HG02678 (cell line): ENCODE measurements around the gene STK38L.

Source experiments
- ATAC-seq: cut with Tn5 transposase; IDR thresholded peaks from one replicate; pipeline ENCODE4 v1.9.1; 2021; ENCODE audit warnings: mild to moderate bottlenecking, moderate library complexity; ENCODE audit not compliant: unreplicated experiment

Gene STK38L

DNA sequence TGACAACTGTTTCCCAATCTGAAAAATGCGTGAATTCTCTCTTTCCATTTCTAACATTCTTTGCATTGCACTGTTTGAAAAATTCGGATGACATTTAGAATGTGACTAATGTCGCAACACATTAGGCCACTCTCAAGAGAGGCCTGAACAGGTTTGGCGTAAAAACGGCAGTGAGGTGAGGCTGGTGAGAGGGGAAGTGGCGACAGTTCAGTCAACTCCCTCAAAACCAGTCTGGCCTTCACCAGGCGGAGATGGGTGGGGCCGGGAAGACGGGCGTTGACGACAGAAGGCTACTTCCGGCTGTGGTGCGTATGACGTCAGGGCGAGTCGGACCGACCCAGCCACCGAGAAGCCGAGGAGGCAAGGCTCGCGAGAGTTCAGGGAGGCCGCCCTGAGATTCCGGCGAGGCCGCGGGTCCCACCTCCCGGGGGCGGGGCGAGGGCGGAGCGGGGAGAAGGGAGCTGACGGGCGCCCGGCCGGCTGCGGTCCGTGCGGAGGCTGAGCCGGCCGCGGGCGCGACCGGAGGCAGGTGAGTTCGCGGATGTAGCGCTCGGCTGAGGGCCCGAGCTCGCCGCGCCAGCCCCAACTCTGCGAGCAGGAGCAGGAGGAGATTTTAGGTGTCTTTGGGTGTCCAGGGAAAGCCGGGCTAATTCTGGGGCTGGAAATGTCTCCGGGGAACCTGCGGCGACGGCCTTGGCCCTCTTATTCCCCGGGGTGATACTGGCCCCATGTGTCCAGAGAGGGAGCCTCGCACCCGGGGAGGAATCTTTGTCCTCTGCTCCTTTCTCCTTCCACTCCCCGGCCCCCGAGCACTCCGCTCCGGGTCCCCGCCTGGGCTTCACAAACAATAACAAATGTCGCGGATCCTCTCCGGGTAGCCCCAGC is at the start of gene STK38L:
TSS of gene STK38L (plus strand) at position 483 of the 885 bp plus-strand sequence. CDS start 53,435 bp downstream, outside the sequence.
- ATAC-seq, result peak; percentile 95

DNA sequence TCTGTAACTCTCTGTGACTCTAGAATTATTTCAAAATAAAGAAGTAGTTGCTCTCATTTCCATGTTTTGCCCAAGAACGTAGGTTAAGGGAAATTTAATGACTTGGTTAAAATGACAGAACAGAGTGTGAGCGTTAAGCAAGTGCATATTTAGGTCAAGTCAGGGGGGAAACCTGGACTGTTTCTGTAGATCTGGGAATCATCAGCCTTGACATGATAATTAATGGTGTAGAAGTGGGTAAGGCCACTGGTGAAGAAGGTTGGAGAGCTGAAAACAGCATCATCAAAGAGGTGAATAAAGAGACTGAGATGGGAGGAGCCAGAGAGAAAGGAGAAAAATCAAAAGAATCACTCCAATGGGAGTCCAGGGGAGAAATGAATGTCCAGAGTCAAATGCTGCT is 49.4 kb upstream of the STK38L start:
- ATAC-seq, result no peak

DNA sequence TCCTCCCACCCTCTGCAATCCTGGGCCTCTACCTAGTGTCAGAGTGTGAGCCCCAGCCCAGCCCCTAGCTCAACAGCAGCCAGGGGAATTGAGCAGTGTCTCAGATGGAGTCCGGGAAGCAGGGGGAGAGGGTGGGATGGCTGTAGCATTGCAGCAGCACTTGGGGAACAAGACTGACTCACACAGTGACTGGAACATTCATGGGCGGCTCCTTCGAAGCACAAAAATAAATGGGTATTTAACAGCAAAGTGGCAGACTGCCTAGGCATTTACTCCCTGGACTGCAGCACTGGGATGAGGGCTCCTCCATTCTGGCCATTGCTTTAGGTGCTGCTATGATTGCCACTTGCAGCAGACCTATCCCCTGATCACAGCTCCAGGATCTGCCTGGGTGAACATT is 46.0 kb upstream of the STK38L start:
- ATAC-seq, result no peak

DNA sequence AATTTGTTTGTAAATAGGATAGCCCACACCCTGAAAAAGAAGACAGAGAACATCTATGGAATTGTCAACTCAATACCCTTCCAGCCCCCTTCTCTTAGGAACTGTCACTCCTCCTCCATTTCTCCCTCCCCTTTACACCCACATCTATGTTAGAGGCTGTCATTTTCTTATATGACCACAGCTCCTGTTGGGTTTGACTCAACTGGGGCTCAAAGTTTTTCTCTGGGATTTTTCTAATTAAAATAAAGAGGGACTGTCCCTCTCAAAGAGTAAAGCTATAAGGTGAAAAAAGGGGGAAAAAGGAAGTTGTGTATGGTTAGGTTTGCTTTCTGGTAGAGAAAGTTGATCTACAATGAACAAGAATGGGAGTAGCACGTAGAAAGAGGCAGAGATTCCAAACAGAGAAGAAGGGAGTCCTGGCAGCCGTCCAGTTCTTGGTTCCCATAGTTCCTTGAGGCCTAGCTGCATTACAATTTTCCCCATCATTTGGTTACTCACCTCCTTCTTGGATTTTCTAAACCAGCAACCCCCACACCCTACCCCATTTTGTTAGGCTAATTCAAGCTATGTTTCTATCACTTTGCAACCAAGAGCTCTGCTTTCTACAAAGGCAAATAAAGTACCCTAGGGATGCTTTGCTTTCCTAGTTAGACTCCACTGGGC is 44.3 kb upstream of the STK38L start:
- no peak for ATAC-seq

GRCh38 chr12:27201169-27201568 is 42.9 kb upstream of the STK38L start:
- no peak for ATAC-seq

DNA sequence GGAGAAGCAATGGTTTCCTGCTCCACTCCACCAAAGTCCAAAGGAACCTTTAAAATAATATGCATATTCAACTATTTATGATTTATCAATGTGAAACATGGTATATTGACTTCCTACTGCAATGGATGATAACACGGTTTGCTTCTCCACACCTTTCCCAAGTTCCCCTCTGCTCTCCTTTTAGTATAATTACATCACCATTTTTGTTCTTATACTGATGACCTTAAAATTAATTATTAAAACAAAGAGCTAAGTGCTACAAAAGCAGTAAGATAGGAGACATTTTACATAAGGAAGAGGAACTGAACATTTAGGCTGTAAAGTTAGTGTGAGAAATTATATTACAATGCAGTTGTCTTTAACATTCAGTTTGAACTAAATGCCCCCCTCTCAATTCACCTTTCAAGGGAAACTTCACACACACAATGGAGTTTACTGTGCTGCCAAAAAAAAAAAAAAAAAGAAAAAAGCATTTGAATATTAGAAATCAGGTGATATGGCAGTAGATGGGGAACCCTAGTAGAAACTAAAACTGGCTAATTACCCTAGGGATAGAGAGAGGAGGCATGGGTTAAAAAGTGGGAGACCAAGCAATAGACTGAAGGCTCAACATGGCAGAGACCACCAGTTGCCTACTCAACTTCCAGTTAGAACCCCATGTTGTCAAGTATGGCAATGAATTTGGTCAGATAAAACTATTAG is 37.1 kb upstream of the STK38L start:
- no peak for ATAC-seq

DNA sequence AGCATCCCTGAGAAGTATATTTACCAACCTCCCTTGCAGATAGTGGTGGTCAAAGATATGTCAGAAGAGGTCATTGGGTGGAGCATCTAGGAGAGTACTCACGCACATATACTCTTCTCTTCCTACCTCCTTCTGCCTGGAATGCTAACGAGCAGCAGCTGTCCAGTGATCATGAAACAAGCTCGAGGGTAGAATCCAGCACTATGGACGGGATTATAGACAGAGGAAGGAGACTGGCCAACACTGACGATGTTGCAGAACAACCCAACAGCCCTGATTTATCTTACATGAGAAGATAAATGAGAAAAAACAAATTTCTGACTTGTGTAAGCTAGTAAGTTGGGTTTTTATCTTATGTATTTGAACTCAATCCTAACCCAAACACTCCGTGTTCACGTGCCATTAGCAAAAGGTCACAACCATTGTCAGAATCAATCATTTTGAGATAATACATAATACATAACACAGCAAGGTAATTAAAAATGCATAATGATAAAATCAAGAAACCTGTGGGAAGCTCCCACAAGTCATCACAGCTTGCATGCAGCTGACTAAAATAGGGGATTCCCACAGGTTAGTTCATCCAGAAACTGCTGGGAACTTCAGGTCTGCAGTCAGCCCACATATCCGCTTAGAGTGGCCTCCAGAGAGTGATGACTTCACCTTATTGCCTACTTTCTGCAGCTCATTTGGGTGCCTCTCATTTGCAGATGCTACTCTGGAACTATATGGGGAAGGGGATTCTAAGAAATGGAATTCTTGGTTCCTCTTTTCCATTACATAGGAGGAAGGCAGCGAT is 36.3 kb upstream of the STK38L start:
- ATAC-seq, result peak; percentile 85

DNA sequence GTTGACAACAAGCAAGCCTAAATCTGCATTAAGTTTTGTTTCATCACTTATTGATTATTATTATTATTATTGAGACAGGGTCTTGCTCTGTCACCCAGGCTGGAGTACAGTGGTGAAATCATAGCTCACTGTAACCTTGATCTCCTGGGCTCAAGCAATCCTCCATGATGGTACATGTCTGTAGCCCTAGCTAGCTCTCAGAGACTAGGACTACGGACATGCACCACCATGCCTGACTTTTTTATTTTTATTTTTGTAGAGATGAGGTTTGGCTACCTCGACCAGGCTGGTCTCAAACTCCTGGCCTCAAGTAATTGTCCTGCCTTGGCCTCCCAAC is 35.7 kb upstream of the STK38L start:
- peak; percentile 27 for ATAC-seq

GRCh38 chr12:27209257-27209910 is 34.7 kb upstream of the STK38L start:
- ATAC-seq, result no peak

- no peak for ATAC-seq
These were observed 33.9 kb upstream of the STK38L start for GRCh38 chr12:27210187-27210586.

- no peak for ATAC-seq
These were observed 31.2 kb upstream of the STK38L start for GRCh38 chr12:27212861-27213260.

DNA sequence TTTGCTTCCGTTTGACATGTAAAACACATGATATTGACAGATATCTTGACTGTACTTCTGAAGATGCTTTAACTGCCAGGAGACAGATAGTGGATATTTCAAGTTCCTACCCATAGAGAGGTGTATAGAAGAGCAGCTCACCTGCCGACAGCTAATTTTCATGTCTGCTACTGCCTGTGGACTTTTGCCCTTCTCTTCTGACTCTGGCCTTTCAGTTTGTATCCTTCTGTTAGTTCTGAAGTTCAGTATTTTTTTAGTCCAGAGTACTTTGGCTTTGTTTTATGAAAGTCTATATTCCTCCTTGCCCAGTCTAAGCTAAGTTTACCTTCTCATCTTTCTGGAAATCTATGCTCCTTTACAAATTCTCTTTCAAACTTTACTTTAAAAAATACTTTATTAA is 30.8 kb upstream of the STK38L start:
- ATAC-seq, result no peak

DNA sequence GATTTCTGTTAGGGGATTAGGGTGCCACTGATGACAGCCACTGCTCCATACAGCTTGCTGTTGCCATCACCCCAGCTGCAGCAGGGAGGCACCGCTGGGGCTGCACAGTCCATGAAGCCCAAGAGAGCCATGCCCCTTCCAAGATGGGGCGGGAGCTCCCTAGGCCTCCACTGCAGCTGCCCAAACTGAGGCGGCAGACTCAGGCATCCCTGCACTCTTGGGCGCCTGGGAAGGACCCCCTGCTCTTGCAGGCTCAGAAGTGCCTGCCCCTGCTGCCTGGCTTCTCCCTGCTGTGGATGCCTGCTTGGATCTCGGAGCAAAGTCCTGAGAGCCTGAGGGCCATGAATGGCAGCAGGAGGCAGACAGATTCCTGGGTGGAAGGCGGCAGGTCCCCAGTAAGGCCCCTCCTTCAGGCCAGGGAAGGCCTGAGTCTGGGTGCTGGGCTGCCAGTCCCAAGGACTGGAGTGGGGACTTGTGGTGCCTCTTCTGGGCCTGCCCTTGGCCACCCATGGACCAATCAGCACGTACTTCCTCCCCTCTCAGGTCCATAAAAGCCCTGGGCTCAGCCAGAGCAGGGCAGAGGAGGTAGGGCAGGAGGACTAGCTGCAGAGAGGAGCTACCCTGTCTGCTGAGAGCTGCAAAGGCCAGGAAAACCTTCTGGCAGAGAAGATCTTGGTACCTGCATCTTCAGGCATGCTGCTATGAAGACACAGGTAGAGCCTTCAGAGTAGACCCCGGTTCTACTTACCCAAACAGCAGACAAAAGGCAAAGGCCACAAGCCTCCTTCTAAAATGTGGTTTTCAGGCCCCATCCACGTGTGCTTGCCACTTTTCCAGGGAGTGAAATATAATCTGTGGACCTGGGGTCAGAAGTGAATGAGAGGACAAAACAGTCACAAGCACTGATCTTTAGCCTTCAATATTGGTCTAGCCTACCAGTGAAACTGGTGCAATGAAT is 30.0 kb upstream of the STK38L start:
- ATAC-seq, result no peak

DNA sequence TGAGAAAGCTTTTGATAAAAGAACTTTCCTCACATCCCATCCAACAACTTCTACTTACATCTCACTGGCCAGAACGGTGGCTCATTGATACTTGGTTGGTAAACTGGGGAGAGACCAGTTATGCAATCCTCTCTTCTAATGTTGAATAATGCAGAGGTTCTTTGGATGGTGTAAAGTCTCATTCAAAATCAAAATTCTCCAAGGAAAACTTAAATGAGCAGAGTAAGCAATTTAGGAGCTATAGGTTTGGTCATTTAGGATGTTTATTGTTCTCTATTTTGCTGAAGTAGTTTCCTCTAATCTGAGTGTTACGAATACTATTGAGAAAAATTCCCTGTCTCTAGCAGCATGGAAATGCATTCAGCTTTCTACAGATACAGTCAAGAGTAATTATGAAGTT is 26.5 kb upstream of the STK38L start:
- no peak for ATAC-seq

- ATAC-seq, result no peak
These were observed 24.4 kb upstream of the STK38L start for GRCh38 chr12:27219693-27220054.

DNA sequence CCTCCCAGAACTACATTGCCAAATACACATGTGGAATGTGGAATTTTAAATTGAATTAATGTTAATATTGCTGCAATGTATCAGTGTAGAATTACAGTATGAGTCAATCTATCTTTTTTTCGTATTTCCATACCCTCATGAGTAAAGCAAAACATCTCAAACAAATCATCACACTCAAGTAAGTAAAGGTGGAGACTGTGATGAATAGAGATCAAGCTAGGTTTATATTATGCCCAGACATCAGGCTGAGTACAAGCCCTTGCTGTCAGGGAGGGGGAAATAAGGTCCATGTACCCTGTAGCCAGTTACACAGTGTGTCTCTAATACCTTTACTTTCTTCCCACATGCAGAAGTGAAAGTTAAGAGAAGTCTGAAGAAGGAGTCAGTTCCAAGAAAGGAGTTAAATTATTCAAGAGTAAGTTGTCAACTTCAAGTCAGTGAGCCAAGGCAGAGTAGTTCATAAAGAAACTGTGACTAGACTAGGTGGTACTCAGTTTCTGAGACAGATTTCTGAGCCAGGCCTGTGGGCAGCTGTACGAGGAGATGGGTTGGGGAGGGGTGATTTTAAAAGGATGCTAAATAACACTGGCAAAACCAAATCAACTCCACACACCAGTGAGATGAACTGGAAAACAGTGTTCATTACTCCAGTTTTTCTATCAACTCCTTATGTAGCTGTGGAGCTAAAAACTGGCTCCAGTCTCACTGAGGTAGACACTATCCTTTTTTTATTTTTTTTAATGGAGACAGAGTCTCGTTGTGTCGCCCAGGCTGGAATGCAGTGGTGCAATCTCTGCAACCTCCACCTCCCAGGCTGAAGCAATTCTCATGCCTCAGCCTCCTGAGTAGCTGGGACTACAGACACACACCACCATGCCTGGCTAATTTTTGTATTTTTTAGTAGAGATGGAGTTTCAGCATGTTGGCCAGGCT is 23.8 kb upstream of the STK38L start:
- ATAC-seq, result peak; percentile 67

DNA sequence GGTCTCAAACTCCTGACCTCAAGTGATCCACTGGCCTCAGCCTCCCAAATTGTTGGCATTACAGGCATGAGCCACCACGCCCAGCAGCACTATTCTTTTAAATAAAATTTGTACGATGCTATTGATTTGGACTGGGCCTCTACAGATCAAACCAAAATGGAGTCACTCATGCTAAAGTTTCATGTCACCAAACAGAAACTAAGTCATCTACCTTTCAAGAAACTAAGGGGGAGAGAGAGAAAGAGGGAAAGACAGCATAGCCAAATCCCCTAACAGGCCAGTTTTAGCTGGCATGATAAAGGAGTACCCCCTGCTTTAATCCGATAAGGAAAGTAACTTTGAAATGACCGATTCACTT is 23.1 kb upstream of the STK38L start:
- no peak for ATAC-seq

DNA sequence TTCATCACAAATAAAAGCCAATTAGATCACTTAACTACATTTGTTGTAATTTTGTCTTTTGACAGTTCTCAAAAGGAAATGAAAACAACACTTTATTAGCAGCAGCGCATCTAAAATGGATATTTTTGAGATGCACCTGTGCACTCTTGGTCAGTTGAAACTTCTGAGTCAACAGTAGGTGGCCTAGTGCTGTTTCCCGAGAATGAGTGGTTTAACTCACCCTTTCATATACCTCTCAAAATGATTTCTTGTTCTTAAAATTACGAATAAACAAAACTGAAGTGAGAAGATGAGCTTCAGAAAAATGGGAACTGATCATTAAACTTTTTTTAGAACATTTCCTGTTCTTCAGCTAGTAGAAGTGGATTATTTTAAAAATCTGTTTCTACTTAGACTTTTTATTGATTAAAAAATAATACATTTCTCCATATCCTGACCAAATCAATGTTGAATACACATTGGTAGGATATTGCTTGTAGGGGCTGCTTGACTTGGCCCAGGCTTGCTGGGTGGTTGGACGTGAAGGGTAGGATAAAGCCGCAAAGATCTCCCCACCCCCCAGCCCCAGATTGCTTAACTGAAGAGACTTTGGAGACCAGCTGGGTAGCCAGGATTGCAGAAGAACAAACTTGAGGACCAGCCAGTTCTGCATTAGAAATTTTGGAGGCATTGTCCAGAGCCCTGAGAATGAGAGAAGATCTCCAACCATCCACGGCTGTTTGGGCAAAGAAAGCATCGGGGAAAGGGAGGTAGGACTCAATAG is 22.3 kb upstream of the STK38L start:
- peak; percentile 77 for ATAC-seq
